ENCODE measurements around the gene NUP205.

NUP205 gene

DNA sequence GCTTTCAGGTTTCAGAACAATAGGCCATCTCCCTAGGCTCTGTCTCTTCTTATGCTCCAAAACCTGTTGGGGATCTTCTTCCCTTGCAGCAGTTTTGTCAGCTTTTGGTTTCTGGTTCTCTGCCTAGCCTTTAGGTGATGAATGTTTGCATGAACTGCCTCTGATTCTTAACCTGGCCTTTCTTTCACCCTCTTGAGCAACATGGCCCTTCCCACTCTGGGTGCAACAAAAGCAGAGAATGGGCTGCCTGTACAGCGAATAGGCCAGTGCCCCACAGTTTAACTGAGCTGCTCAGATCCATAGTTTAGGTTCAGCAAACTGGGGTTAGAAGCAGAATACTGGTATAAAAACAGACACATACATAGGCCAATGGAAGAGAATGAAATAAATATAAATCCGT, 18.1 kb upstream of the NUP205 start:
- no peak for DNase-seq (ENCODE audit: low spot score)

DNA sequence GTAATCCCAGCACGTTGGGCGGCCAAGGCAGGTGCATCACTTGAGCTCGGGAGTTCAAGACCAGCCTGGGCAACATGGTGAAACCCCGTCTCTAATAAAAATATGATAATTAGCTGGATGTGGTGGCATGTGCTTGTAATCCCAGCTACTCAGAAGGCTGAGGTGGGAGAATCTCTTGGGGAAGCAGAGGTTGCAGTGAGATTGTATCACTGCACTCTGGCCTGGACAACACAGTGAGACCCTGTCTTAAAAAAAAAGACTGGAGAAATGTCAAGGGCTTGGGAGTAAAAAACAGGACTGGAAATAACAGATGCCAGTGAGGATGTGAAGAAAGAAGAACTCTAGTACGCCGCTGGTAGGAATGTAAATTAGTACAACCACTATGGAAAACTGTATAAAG, 16.7 kb upstream of the NUP205 start:
- no peak for DNase-seq (ENCODE audit: low spot score)

DNA sequence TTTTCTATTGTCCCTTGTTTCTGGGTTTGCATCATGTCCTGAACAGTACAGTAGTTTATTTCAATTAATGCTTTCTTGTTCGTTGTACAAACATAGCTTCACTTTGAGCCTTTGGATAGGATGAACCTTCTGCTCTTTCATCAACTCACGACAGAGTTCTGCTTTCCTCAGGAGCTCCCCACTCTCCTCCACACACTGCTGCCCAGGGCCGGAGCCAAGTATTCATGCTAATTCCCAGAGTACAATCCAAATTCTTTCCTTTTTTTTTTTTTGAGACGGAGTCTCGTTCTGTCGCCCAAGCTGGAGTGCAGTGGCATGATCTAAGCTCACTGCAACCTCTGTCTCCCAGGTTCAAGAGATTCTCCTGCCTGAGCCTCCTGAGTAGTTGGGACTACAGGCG, 7.5 kb upstream of the NUP205 start:
- DNase-seq (ENCODE audit: low spot score), result no peak

DNA sequence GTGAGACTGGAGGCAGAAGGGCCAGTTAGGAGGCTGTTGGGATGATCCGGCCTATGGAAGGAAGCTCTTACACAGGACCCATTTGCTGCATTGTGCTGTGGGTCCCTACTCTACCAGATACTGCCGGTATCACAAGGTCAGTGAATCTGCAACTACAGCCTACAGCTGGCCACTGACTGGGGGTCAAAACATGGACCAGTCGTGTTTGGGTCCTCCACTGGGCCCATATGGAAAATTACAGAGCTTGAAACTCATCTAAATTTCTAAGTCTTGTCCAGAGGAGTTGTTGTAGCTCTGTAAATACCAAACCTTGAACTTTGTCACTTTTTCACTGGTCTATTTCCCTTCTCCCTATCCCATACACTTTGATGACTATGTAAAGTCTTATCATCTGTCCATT, 5.6 kb upstream of the NUP205 start:
- no peak for DNase-seq (ENCODE audit: low spot score)

DNA sequence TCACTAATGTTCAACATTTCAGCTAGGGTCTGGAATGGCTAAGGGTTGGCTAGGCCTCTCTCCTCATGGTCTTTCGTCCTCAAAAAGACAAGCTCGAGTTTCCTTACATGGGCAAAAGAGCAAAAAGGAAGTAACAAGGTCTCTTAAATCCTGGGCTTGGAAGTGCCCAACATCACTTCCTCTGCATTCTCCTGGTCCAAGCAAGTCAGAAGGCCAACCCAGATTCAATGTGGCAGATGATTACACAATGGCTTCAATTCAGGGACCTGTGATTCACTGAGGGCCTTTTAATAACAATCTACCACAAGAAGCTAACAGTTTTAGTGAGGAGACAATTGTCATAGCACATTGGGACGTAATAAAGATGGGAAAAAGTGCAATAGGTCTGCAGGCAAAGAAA, 4.4 kb upstream of the NUP205 start:
- no peak for DNase-seq (ENCODE audit: low spot score)

DNA sequence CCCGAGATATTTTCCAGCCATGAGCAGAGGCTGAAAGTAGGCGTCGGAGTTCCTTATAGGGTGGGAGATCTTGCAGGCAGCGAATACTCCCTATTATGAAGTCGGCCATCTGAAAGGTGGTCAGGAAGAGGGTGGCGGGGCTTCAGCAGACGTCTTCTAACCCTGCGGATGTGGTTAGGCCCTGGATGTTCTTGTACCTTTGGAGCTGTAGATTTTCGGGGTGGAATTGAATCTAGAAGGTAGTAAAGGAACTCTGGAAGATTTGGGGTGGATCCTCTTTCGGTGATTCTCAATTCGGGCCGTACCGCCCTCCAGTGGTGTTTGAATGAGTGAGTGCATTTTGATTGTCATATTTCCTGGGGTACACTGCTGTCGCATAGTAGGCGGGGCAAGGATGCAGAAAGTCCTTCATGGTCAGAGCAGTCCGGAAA, 635 bp downstream of the NUP205 start:
- peak; percentile 73 for DNase-seq (ENCODE audit: low spot score)

DNA sequence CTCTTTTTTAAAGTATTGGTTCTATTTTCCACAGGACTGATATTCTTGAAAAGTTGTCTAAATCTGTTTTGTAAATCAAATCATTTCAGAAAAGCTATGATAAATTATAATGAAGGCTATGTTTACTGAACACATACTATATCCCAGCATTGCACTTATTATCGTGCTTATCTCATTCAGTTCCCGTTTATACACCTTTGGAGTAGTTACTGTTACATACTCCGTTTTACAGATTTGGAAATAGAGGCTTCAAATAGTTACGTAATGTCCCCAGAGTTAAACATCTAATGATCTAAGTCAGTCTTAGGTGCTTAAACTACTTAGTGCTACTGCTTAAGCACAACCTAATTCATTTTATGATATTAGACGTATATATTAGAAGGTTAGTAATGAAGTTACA, 1.2 kb downstream of the NUP205 start:
- no peak for DNase-seq (ENCODE audit: low spot score)

DNA sequence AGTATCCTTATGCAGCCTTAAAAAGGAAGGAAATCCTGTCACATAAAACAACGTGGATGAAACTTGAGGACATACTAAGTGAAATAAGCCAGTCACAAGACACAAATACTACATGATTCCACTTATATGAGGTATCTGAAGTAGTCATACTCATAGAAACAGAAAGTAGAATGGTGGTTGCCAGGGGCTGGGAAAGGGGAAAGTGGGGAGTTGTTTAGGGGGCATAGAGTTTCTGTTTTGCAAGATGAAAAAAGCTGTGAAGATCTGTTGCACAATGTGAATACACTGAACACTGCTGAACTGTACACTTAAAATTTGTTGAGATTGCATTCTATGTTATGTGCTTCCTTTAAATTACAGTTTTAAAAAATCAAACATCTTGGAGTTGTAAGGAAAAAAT, 2.9 kb downstream of the NUP205 start:
- no peak for DNase-seq (ENCODE audit: low spot score)

DNA sequence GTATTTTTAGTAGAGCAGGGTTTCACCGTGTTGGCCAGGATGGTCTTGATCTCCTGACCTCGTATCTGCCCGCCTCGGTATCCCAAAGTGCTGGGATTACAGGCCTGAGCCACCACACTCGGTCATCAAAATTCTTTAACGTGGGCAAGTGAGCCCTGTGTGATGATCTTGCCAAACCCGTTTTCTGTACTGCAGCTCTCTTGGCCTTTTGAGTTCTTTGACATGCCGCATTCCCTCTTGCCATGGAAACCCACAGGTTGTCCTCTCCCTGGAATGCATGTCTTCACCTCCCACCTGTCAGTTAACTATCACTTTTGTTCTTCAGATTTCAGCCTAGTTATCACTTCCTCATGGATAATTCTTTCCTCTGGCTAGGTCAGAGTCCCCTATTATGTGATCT, 5.0 kb downstream of the NUP205 start:
- no peak for DNase-seq (ENCODE audit: low spot score)

DNA sequence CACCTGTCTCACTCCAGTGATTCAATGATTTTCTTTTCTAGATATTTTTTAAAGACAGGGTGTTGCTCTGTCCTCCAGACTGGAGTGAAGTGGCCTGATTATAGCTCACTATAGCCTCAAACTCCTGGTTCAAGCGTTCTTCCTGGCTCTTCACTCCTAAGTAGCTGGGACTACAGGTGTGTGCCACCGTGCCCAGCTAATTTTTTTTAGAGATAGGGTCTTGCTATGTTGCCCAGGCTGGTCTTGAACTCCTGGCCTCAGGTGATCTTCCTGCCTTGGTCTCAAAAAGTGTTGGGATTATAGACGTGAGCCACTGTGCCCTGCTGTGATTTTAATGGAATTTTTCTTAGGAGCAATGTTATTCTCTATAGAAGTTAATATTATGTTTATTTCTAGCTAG, 14.1 kb downstream of the NUP205 start:
- DNase-seq (ENCODE audit: low spot score), result no peak

DNA sequence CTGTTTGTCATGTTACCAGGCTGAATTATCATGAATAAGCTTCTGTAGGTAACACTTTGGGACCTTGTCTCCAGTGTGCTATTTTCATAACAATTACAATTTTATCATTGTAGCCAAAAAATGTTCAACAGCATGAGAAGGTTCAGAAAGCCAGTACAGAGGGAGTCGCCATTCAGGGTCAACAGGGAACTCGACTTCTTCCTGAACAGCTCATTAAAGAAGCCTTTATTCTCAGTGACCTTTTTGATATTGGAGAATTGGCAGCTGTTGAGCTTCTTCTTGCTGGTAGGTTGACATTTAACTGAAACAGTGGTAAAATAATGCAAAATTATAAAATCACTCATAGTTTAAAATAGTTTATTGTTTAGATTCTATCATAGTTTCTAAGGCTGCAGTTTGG, 15.8 kb downstream of the NUP205 start:
- no peak for DNase-seq (ENCODE audit: low spot score)

DNA sequence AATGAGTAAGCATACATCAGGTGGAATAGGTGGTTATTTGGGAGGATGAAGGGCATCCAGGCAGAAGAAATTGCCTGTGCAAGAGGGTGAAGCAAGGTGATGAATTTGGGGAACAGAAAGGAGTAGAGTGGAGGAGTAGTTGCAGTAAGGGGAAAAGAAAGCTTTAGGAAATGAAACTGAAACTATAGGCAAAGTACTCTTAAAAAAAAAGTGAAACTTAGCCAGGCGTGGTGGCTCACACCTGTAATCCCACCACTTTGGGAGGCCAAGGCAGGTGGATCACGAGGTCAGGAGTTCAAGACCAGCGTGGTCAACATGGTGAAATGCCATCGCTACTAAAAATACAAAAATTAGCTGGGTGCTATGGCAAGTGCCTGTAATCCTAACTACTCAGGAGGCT, 17.6 kb downstream of the NUP205 start:
- no peak for DNase-seq (ENCODE audit: low spot score)

DNA sequence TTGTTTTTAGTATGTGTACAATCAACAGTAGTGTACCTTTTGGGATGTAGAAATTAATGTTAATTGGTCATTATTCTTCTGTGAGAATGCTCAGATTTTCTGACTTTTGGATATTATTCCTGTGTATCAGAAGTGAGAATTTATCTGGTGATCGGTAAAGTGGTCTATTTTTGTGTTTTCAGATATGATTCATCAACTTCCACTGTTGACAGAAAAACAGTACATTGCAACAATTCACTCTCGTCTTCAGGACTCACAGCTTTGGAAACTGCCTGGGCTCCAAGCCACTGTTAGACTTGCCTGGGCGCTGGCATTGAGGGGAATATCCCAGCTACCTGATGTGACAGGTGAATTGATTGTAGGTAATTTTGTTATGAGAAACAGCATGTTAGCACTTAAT, 20.9 kb downstream of the NUP205 start:
- no peak for DNase-seq (ENCODE audit: low spot score)

DNA sequence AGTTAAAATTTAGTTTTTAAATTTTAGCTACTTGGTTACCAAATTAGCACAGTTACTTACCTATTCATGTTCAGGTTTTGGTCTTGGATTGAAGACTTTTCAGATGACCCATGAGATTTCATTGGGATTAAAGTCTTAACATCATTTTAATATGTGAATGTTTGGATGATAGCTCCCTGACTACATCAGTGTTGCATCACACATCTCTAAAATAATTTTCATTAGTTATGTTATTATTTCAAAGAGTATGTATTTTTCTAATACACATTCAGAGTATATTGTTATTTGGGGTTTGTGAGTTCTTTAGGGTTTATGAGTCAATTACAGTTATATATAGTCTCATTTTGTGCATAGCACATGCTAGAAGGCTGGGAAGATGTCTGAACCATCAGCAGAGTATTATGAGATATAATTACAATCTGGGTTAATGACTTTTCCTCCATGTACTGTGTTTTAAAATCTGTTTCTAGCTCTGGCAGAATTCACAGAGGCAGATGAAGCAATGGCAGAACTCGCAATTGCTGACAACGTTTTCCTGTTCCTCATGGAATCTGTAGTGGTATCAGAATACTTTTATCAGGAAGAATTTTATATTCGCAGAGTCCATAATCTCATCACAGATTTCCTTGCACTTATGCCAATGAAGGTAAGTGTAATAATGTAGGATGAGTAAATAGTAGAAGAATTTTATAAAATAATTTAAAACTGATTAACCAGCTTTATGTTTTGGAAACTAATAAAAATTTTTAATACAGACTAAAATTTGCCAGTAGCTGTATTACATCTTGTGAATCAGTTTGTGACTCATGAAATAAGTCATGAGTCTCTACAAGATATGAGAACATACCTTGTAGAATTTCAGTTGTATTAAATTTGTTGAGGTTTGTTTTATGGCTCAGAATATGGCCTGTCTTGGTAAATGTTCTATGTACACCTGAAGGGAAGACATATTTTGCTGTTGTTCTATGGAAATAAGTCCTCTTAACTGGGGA, 26.9 kb downstream of the NUP205 start:
- no peak for DNase-seq (ENCODE audit: low spot score)

DNA sequence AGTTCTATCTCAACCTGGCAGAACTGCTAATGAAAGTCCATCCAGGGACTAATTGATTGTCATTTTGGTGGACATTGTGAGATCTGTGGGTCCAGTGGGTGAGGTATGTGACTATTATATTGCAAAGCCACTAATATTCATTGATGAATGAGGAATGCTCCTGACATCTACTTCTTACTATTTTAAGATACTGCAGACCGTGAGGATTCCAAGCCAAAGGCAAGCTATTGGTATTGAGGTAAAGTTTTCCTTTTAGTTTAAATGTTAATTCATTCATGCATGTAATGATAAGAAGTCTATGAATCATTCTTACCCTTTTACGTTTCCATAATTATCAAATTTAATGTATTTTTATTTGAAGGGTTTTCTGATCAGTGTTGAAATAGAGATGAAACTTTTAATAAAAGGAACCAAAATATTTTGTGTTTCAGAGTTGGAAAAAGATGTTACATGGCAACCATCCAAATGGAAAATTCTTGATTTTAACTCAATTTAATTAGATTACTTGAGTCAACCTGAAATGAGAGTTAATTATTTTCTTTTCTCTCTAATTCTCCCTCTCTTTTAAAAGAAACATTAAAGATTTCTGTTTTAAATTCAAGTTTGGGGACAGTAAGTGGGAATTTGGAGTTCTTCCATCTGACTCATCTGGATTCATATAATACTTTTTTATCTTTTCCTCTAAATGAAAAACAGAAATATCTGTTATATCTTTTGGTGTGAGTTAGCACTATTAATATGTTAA, 39.6 kb downstream of the NUP205 start:
- no peak for DNase-seq (ENCODE audit: low spot score)

DNA sequence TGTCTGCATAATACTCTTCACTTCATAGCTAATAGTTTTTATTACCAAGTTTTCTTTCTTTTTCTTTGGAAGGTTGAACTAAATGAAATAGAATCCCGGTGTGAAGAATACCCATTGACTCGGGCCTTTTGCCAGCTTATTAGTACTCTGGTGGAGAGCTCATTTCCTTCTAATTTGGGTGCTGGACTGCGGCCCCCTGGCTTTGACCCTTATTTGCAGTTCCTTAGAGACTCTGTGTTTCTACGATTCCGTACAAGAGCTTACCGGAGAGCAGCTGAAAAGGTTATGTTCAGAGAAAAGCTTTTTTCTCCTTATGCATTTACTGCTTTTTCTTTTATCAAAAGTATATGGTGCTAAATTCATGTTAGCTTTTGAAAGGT, 40.2 kb downstream of the NUP205 start:
- DNase-seq (ENCODE audit: low spot score), result no peak

DNA sequence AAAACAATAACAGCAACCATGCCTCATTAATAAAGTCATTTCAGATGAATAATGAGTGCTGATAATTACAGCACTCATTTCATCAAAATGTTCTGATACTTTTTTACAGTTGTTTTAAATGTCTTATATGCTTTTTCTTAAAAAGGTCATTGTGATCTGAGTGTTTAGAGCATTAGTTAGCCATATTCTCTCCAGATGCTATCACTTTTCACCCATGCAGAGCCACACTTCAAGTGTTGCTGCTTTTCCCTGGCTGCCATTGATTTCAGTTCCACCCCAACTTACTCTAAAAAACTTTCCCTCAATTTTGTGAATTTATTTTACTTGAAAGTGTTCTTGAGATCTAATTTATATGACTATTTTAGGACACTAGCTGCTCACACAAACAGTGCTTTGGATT, 41.8 kb downstream of the NUP205 start:
- DNase-seq (ENCODE audit: low spot score), result no peak

DNA sequence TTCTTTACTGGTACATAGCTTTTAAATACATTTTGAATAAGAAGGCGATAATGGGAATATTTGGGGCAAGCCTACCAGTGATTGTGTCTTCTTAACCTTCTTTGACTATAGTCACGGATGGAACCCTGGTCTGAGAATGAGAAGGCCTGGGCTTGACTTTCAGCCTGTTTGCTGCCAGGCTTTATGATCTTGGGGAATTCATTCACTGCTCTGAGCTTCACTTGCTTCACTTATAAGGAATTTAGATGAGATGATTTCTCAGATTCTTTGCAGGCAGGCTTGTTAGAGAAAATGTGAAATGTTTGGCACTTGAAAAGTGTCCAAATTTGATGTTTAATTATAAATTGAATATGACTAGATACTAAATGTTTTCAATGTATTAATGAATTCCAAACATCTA, 42.5 kb downstream of the NUP205 start:
- no peak for DNase-seq (ENCODE audit: low spot score)

DNA sequence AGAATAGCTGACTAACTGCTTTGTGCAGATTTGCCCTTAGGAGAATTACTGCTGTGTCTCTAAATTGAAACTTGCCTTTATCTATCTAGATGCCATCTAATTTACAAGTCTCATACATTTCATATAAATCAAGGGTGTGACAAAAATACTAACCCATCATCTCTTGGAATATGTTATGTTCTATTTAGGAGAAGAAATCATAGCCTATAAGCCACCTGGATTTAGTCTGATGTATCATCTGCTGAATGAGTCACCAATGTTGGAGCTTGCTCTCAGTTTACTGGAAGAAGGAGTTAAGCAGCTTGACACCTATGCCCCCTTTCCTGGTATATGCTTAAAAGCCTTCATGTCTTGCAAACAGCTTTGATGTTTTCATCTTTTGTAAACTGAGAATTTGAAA, 43.5 kb downstream of the NUP205 start:
- DNase-seq (ENCODE audit: low spot score), result no peak

DNA sequence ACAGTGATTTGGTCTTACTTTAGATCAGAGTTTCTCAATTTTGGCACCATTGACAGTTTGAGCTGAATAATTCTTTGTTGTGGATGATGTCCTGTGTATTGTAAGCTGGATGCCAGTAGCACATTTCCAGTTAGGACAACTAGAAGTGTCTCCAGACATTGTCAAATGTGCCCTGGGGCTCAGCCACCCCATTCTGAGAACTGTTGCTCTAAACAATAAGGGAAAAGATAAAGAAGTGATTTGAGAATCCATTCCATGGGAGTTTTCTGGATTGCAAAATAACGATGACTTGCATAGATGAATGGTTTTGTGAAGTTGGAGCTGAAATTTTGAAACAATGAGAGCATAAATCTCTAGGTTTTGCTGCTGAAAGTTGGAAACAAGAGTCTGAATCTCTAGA, 44.6 kb downstream of the NUP205 start:
- DNase-seq (ENCODE audit: low spot score), result no peak

DNA sequence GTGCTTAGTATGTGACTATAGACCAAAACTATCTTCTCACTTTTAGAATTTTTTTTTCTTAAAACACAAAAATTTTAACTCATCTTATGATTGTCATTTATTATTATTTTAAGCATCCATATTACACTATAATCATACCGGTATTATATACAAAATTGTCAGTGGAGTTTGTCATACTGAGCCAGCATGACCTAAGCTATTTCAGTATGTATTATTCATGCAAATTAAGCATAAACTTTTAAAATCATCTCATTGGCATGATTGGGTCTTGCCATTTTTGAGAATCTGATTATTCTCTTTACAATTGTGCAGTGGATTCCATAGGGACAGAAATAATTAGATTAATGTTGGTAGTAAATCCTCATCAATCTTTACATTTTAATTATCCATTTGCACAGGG, 58.4 kb downstream of the NUP205 start:
- DNase-seq (ENCODE audit: low spot score), result no peak

DNA sequence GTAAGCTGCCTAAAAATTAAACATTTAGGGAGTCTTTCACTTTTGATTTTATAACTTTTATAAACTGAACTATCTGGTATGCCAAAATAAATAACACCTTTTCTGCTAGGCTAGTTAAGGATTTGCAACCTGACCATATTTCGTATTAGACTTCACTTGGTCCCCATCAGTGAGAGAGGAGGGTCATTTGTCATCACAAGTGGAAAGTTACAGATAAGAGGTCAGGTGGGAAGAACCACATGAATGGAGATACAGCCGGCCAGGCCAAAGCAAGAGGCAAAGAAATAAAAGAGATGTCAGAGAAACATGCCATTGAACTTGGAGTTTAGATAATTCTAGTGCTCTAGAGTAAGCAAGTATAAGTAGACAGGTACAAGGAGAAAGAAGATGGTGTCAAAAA, 60.1 kb downstream of the NUP205 start:
- no peak for DNase-seq (ENCODE audit: low spot score)

DNA sequence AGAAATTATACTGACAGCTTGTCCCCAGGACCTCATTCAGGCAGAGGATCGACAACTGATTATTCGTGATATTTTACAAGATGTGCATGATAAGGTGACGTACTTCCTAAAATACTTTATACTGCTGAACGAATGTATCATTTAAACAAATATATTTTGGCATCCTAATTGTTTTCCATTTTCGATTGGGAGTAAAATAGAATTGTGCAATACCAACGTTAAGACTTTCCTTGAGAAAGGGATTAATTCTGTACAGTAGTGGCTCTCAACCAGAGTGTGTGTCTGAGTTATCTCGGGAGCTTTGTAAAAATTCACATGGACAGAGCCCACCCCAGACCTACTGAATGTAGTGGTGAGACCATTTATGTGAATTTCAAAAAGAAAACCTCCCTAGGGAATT, 60.8 kb downstream of the NUP205 start:
- no peak for DNase-seq (ENCODE audit: low spot score)

DNA sequence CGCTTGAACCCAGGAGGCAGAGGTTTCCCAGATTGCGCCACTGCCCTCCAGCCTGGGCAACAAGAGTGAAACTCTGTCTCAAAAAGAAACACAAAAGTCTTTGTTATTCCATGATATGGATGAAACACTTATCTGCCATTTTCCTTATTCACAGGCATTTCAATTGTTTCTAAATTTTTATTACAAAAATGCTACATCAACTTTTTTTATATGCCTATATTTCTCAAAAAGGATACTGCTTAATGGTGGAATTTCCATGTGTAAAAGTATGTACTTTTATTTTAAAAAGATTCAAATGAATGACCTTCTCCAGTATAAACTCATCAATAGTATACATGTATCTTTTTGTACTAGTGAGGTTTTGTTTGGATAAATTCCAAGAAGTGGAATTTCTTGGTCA, 62.7 kb downstream of the NUP205 start:
- no peak for DNase-seq (ENCODE audit: low spot score)
